ENCODE measurements around the gene AGAP3. TPM values are rescaled to one million over a fixed set of nuclear protein-coding genes. Genes with fewer than 3 reads are reported as not detected.

Gene AGAP3
- total and polyA plus RNA-seq, 2 of the 4 experiments (the other 2 are of a cell fraction), result 35.3 to 93.9 TPM

- intact Hi-C loops (cut with micrococcal nuclease) (no loop called here), dilution Hi-C loops (cut with HindIII; ENCODE audit: low sequenced_read_pairs, unreplicated experiment) (no loop called here), in situ Hi-C loops (cut with MboI; ENCODE audit: low sequenced_read_pairs) (no loop called here)
- Histone ChIP-seq H2AFZ (replicated peaks; ENCODE audit: low read length, poor library complexity) (no peak overlapping the region), H2AK9ac (replicated peaks; ENCODE audit: low read depth, low read length, poor library complexity) (peak overlapping the region; percentile 47), H3K23ac (ENCODE audit: low read depth, low read length) (no peak overlapping the region), H2BK5ac (ENCODE audit: low read depth, low read length, poor library complexity, severe bottlenecking) (no peak overlapping the region), H3K27ac (ENCODE audit: insufficient read depth, low read length) (no peak overlapping the region), H2BK20ac (ENCODE audit: low read depth, low read length) (no peak overlapping the region), H3K9me3 (ENCODE audit: control insufficient read depth, insufficient read depth, low read length) (no peaks in the 10 kb centered on the region), H3K9ac (ENCODE audit: low read depth, low read length) (no peak overlapping the region), H3K79me1 (ENCODE audit: low read depth in 1 of 2, low read length in 2 of 2) (no peaks in the 10 kb centered on the region), H3K14ac (replicated peaks; ENCODE audit: low read depth, low read length) (no peak overlapping the region), H4K5ac (ENCODE audit: low read depth, low read length) (no peak overlapping the region), H4K91ac (ENCODE audit: insufficient read depth, low read depth, low read length) (no peak overlapping the region), H3K4me3 (ENCODE audit: insufficient read depth, low read depth, low read length) (no peak overlapping the region), H4K20me1 (ENCODE audit: insufficient read depth, low read length) (no peaks in the 10 kb centered on the region; the same call in 1 of the 2 replicates), H3K36me3 (ENCODE audit: control insufficient read depth, insufficient read depth, low read length) (peaks cover 15% of the 10 kb centered on the region), H3K4me2 (ENCODE audit: low read depth, low read length) (no peak overlapping the region), H3K27me3 (ENCODE audit: control insufficient read depth, insufficient read depth, low read length) (peaks cover 44% of the 10 kb centered on the region), H3K4ac (ENCODE audit: low read depth, low read length) (no peak overlapping the region), H2BK120ac (ENCODE audit: low read depth, low read length) (no peak overlapping the region), H2BK15ac (ENCODE audit: low read depth, low read length) (no peak overlapping the region), H4K8ac (ENCODE audit: low read depth in 2 of 2, low read length in 2 of 2) (no peak overlapping the region), H3K56ac (ENCODE audit: extremely low read depth, insufficient read depth, low read length) (no peak overlapping the region), H2AK5ac (ENCODE audit: low read depth, low read length) (no peak overlapping the region), H3K4me1 (ENCODE audit: control insufficient read depth, insufficient read depth, low read length) (no peaks in the 10 kb centered on the region), H3K18ac (ENCODE audit: low read depth, low read length) (no peak overlapping the region), H3K9me1 (ENCODE audit: insufficient read depth, low read length) (0 out of 2 replicates have a peak, but pooled peaks cover 3% of the 10 kb centered on the region)
- WGBS, 2 experiments (ENCODE audit: extremely low coverage in 2 of 2, insufficient read length in 1 of 2), result 83% methylated on average over 8 of the region's 22 CpGs; no CpG with 5 or more reads in 1 of the 2 experiments
- ChIA-PET CTCF (no interaction called here), POLR2A (ENCODE audit: unreplicated experiment) (no interaction called here)
- BruUV-seq (replicated peaks), result no TSS peak
- DNase-seq, result no peak
- ATAC-seq (ENCODE audit: low read depth), result no peak
- no peak for TF ChIP-seq RCOR1 (IDR thresholded peaks at IDR 0.05; ENCODE audit: insufficient replicate concordance, low read length)
- TF ChIP-seq SMC3 (IDR thresholded peaks at IDR 0.05; ENCODE audit: low read depth, low read length), result no peak
- TF ChIP-seq RFX5 (IDR thresholded peaks at IDR 0.05; ENCODE audit: low read depth, low read length), result no peak
- TF ChIP-seq CTCF (conservative IDR thresholded peaks at IDR 0.05; ENCODE audit: low read depth, low read length), result no peak
- no peak for TF ChIP-seq RAD21 (IDR thresholded peaks at IDR 0.05; ENCODE audit: low read length)
- no peak for TF ChIP-seq POLR2A (IDR thresholded peaks at IDR 0.05; ENCODE audit: low read depth, low read length)
- no peak for TF ChIP-seq MXI1 (IDR thresholded peaks at IDR 0.05; ENCODE audit: borderline replicate concordance, low read depth, low read length)
- TF ChIP-seq MAZ (IDR thresholded peaks at IDR 0.05; ENCODE audit: borderline replicate concordance, low read depth, low read length), result no peak
- no peak for TF ChIP-seq CHD1 (IDR thresholded peaks at IDR 0.05; ENCODE audit: low read depth, low read length)
- TF ChIP-seq ELK1 (IDR thresholded peaks at IDR 0.05; ENCODE audit: borderline replicate concordance, low read depth, low read length), result no peak
- no peak for TF ChIP-seq CEBPB (IDR thresholded peaks at IDR 0.05; ENCODE audit: low read depth, low read length)
- TF ChIP-seq FOS (IDR thresholded peaks at IDR 0.05; ENCODE audit: low read depth, low read length), result no peak
- no peak for TF ChIP-seq MAFK (IDR thresholded peaks at IDR 0.05; ENCODE audit: low read depth, low read length)
- TF ChIP-seq BHLHE40 (IDR thresholded peaks at IDR 0.05; ENCODE audit: low read depth, low read length), result no peak
- TF ChIP-seq USF2 (IDR thresholded peaks at IDR 0.05; ENCODE audit: low read depth, low read length), result no peak
Measured at GRCh38 chr7:151148319-151149259, 62.3 kb downstream of the AGAP3 start.
